Measurements from ENCODE around the gene MRPL1. TPM values are rescaled to one million over a fixed set of nuclear protein-coding genes. Genes with fewer than 3 reads are reported as not detected.
"Not testable (repeated sequence)": the region's sequence is repeated elsewhere in the genome, so short reads cannot be mapped to it uniquely, and the experiment has no call there.

MRPL1 gene
- total and polyA plus RNA-seq, 8 donors, result 8.0 to 27.7 (median 13.1) TPM

DNA sequence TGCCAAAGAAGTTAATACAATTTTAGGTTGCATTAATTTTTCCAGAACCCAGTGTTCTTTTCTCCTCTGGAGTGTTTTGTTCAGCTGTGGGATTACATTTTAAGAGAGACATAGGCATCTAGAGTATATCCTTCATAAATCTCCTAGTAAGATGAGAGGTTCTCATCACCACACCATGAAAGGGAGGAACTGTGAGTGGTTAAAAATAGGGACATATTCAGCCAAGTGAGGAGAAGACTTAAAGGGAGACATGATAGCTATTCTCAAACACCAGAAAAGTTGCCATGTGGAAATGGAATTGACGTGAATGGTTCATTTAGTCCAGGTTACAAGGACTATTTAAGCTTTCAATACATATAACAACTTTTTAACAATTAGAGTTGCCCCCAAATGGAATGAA lies 6.5 kb upstream of the MRPL1 start:
- Histone ChIP-seq H3K27ac (no peak overlapping the region), H3K9me3 (no peaks in the 10 kb centered on the region), H3K4me1 (peaks cover 0 to 1% (median 0%) of the 10 kb centered on the region in 3 donors), H3K27me3 (no peaks in the 10 kb centered on the region), H3K4me3 (no peak overlapping the region), H3K36me3 (no peaks in the 10 kb centered on the region)
- ATAC-seq (no peak), DNase-seq (no peak), FAIRE-seq (no peak)
- intact Hi-C loops (cut with DNase I), result no loop called here
- no peak for TF ChIP-seq CTCF (IDR thresholded peaks at IDR 0.05)
- WGBS, 2 donors, result 68 to 92% methylated on average over 1 of the region's 1 CpG

DNA sequence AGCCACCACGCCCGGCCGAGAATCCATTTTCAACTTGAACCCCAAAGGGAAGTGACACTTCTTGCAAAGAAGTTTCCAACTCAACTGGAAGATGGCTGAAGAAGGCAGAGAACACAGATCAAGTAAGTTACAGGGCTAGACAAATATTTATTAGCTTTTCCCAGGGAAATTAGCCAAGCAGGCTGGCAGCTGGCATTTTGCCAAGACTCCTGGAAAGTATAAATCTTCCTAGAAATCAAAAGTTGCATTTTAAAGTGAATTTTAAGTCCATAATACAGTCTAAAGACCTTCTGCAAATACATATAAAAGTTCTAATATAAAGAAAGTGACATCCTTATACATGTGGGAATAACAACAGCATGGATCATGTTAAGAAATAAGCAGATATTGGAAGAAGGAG lies 3.4 kb upstream of the MRPL1 start:
- DNase-seq (peak in 3 of 6 donors; percentile 7 to 30 (median 26)), FAIRE-seq (no peak), ATAC-seq (no peak)
- H3K4me3 ChIP-seq, result no peak overlapping the region
- peaks cover 0 to 13% (median 4%) of the 10 kb centered on the region in 3 donors for H3K4me1 ChIP-seq
- no peaks in the 10 kb centered on the region for H3K27me3 ChIP-seq
- no peak overlapping the region for H3K27ac ChIP-seq
- TF ChIP-seq CTCF (IDR thresholded peaks at IDR 0.05), result no peak
- intact Hi-C loops (cut with DNase I), result no loop called here
- WGBS, 2 donors, result 97% methylated on average over 3 of the region's 3 CpGs
- H3K9me3 ChIP-seq, result no peaks in the 10 kb centered on the region
- H3K36me3 ChIP-seq, result no peaks in the 10 kb centered on the region

DNA sequence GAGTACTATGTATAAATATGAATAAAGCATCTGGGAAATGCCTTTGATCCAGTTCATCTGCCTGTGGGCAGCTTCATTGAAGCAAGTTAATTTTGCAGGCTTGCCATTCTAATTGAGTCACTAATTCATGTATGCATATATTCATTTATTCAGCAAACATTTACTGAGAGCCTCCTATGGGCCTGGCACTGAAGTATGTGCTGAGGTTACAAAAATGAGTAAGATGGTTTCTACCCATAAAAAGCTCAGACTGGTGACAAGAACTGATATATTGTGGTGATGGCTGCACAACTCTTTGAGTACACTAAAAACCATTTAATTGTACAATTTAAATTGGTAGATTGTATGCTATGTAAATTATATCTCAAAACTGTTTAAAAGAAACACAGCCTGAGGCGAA lies 1.1 kb upstream of the MRPL1 start:
- no peaks in the 10 kb centered on the region for H3K27me3 ChIP-seq
- 55 to 75% methylated on average over 1 of the region's 1 CpG for WGBS, 2 donors
- no peak for ATAC-seq
- peaks cover 0 to 13% (median 4%) of the 10 kb centered on the region in 3 donors for H3K4me1 ChIP-seq
- intact Hi-C loops (cut with DNase I), result no loop called here
- no peak for FAIRE-seq
- H3K36me3 ChIP-seq, result no peaks in the 10 kb centered on the region
- H3K4me3 ChIP-seq, result peak overlapping the region in 2 of 4 donors; percentile 52 to 67
- no peaks in the 10 kb centered on the region for H3K9me3 ChIP-seq
- TF ChIP-seq CTCF (IDR thresholded peaks at IDR 0.05), result no peak
- no peak for DNase-seq
- peak overlapping the region in 2 of 4 donors; percentile 99 for H3K27ac ChIP-seq

DNA sequence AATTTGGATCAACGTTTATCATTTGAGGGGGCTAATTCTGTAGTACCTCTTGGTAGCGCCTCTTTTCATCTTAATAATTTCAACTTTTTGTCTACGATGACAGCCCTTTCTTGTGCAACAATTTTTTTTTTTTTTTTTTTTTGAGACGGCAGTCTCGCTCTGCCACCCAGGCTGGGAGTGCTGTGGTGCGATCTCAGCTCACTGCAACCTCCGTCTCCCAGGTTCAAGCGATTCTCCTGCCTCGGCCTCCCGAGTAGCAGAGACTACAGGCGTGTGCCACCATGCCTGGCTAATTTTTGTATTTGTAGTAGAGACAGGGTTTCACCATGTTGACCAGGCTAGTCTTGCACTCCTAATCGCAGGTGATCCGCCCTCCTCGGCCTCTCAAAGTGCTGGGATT lies 711 bp downstream of the MRPL1 start:
- peak overlapping the region; percentile 84 to 99 (median 96) for H3K27ac ChIP-seq
- H3K9me3 ChIP-seq; FAIRE-seq; H3K36me3 ChIP-seq; intact Hi-C loops (cut with DNase I); H3K27me3 ChIP-seq; ATAC-seq; DNase-seq: not testable (repeated sequence)
- peak overlapping the region; percentile 19 to 67 (median 44) for H3K4me3 ChIP-seq
- WGBS, 2 donors, result 16 to 22% methylated on average over 14 of the region's 14 CpGs
- H3K4me1 ChIP-seq, result peaks cover 0 to 13% (median 4%) of the 10 kb centered on the region in 3 donors

DNA sequence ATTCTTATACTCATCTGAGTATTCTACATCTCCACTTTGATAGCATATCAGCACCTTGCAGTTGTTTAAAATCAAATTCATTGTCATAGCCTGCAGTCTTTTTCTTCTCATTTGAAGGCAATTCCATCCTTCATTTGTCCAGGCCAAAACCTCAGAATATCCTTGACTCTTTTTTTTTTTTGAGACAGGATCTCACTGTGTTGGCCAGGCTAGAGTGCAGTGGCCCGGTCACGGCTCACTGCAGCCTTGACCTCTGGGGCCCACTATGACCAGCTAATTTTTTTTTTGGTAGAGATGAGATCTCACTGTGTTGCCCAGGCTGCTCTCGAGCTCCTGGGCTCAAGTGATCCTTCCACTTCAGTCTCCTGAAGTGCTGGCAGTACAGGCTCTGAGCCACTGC lies 2.6 kb downstream of the MRPL1 start:
- no peak for FAIRE-seq
- 86 to 95% methylated on average over 3 of the region's 3 CpGs for WGBS, 2 donors
- no peak for ATAC-seq
- H3K4me1 ChIP-seq, result peaks cover 0 to 13% (median 4%) of the 10 kb centered on the region in 3 donors
- H3K9me3 ChIP-seq, result no peaks in the 10 kb centered on the region
- H3K4me3 ChIP-seq, result no peak overlapping the region
- no peaks in the 10 kb centered on the region for H3K36me3 ChIP-seq
- no peak for DNase-seq
- intact Hi-C loops (cut with DNase I), result no loop called here
- no peak overlapping the region for H3K27ac ChIP-seq
- H3K27me3 ChIP-seq, result no peaks in the 10 kb centered on the region
- no peak for TF ChIP-seq CTCF (IDR thresholded peaks at IDR 0.05)
